Activated T-cell treated with anti-CD3 and anti-CD28 coated beads, Interleukin-2, amount 50 U/mL, for 48 hours (primary cell): ENCODE data around the gene TRAPPC2.
"Not testable (repeated sequence)": the region's sequence is repeated elsewhere in the genome, so short reads cannot be mapped to it uniquely, and the experiment has no call there.

Experiments used
- DNase-seq, 2 experiments: peaks; one replicate each; pipeline ENCODE4 v3.0.0-alpha.2; 2020

The TRAPPC2 gene

DNA sequence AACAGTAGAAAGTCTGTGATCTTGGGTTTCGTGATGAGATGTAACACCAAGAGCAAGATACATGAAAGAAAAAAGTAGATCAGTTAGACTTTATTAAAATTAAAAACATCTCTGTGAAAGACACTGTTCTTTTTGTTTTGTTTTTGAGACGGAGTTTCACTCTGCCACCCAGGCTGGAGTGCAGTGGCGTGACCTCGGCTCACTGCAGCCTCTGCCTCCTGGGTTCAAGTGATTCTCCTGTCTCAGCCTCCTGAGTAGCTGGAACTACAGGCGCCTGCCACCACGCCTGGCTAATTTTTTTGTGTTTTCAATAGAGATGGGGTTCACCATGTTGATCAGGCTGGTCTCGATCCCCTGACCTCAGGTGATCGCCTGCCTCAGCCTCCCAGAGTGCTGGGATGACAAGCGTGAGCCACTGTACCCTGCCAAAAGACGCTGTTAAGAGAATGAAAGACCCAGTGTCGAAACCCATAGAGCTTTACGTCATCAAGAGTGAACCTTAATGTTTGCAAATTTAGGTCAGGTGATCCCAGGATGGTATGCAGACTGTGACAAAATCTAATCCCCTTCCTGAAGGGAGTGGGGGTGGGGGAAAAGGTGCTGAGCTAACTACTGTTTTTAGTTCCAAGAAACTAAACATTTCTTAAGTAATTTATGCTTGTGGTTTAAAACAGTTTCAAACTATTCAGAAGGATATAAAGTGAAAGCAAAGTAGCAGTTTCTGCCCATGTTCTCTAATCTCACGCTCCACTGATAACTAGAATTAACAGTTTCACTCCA lies 8.2 kb upstream of the TRAPPC2 start:
- peak; percentile 30 to 48 for DNase-seq

DNA sequence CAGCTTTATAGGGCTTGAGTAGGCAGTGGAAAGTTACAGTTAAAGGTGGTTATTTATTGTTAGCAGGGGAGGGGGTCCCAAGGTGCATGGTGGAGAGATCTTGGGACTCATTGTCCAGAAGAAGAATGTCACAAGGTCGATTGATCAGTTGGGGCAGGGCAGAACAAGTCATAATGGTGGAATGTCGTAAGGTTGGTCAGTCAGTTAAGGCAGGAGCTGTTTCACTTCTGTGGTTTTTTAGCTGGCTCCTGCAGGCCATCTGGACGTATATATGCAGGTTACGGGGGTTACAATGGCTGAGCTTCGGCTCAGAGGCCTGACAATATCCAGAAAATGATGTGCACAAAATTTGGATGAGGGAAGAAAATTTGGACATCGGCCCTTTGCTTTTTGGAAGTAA lies 7.3 kb upstream of the TRAPPC2 start:
- DNase-seq, result no peak

DNA sequence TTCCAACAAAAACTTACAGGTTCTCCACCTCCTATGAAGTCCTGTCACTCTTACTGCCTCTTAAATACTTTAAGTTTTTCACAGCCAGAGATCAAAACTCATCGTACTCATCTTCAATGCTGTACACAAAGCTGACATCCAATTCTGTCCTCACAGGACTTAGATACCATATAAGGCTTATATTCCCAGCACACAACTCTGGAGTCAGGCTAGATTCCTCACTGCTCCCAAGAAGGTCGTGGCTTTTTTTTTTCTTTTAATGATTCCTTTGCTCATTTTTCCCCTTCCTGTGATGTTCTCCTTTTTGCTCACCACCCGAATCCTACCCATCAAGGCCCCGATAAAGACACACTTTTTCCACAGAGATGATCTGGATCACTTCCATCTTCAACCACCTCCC lies 914 bp downstream of the TRAPPC2 start:
- no peak for DNase-seq

DNA sequence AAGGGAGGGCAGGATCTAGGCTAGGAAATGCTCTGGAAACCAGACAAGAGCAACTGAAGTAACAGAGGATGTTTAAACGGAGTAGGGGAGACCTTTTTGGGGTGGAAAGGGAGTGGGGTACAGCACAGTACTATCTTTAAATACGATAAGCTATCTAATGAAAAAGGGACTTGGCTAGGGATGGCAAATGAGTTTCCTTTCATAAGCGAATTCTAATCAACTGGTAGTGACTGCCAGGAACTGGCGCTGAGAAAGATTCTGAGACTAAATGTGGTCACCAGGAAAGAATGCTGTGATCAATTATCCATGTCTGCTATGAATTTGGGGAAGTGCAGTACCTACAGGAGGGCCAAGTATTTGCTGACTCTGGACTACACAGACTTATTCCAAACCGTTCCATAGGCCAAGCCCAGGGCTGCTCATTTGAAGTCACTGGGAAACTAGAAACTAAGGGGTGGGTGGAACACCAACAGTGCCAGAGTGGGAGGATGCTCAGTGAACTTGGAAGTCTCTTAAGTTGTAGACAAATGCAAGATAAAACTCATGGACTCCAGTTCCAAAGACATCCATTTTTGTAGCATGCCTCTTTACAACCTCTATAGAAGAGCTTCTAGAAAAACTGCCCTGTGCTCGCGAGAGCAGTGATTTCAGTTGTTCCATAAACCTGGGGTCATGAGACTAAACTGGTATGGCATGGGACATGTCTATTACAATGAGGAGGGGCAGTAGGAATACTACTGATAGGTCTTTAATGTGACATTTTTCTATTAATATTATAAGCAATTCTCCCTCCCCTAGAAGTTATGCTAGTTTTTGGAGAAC lies 2.0 kb downstream of the TRAPPC2 start:
- DNase-seq, result no peak

DNA sequence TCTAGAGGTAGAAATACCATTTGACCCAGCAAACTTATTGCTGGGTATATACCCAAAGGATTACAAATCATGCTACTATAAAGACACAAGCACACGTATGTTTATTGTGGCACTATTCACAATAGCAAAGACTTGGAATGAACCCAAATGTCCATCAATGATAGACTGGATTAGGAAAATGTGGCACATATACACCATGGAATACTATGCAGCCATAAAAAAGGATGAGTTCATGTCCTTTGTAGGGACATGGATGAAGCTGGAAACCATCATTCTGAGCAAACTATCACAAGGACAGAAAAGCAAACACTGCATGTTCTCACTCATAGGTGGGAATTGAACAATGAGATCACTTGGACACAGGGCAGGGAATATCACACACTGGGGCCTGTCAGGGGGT lies 3.9 kb downstream of the TRAPPC2 start:
- DNase-seq, result not testable (repeated sequence)

DNA sequence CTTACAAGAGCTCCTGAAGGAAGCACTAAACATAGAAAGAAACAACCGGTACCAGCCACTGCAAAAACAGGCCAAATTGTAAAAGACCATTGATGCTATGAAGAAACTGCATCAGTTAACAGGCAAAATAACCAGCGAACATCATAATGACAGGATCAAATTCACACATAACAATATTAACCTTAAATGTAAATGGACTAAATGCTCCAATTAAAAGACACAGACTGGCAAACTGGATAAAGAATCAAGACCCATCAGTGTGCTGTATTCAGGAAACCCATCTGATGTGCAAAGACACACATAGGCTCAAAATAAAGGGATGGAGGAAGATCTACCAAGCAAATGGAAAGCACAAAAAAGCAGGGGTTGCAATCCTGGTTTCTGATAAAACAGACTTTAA lies 7.8 kb downstream of the TRAPPC2 start:
- not testable (repeated sequence) for DNase-seq

DNA sequence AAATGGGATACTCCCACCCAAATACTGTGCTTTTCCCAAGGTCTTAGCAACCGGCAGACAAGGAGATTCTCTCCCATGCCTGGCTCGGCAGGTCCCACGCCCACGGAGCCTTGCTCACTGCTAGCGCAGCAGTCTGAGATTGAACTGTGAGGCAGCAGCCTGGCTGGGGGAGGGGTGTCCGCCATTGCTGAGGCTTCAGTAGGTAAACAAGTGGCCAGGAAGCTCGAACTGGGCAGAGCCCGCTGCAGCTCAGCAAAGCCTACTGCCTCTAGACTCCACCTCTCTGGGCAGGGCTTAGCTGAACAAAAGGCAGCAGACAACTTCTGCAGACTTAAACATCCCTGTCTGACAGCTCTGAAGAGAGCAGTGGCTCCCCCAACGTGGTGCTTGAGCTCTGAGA lies 9.5 kb downstream of the TRAPPC2 start:
- DNase-seq, result peak; percentile 33 to 54

DNA sequence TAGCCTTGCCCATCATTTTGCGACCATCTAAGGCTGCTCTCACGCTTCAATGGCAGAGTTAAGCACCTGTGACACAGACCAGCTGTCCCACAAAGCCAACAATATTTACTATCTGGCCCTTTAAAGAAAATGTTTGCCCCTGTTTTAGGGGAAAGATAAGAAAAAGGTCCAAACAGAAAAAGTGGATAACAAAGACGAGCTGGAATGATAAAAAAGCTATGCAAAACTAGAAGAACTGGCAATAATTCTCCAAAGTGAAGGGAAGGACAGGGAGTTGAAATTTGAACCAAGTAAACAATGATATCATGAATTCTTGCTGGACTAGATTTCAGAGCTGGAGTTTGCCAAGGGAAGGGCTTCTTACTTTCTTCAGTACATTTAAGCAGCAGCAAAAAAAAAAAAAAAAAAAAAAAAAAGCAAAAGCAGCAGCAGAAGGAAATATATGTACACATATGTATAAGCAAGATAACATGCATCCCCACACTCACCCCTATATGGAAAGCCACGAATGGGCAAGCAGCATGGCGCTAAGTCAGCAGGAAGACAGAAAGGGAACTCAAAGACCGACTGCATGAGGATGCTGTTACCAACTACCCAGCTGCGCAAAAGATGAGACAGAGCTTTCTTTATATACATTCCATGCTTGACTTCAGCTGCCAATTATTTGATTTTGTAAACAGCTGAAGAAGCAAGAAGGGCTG lies 12.5 kb downstream of the TRAPPC2 start:
- no peak for DNase-seq

DNA sequence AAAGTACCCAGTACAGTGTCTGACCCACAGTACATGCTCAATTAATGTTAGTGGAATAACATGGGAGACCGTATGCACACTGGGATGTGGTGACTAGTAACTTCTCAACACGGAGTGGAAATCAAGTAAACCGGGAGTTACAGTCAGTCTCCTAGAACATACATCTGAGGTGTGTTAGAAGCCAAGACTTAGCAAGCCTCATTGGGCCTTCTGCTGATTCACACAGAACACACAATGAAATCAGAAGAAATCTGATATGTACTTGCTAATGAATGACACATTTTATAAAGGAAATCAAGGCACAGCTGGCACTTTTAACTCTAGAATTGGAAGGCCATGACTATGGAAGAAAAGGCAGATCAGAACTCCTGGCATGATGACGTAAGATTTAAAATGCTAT lies 13.0 kb downstream of the TRAPPC2 start:
- DNase-seq, result no peak

DNA sequence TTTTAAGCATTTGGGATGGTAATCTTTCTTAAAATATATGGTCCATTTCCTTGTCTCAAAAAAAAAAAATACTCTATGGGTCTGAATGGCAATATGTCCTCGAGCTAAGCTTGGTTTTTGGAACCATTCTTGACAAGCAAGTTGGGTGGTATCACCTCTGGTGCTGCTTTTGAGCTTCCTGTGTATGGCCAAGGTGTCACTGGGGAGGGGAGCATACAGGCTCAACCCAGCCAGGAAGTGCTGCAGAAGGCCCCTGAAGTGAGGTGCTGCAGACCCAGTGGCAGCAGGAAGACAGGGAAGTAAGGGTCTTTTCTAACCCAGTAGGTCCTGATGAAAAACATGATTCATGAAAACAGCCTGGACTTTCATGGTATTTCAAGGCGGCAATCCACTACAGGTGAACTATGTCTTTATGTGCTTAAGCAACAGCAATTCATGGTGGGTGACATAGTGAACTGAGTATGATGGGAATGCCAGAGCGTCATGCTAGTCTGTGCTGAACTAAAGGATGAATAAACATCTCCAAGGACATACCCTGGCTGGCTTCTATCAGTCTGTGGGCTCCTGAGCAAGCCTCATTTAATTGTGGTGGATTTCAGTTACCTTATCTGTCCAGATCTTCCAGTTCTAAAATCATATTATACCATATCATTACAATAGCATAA lies 15.1 kb downstream of the TRAPPC2 start:
- no peak for DNase-seq

DNA sequence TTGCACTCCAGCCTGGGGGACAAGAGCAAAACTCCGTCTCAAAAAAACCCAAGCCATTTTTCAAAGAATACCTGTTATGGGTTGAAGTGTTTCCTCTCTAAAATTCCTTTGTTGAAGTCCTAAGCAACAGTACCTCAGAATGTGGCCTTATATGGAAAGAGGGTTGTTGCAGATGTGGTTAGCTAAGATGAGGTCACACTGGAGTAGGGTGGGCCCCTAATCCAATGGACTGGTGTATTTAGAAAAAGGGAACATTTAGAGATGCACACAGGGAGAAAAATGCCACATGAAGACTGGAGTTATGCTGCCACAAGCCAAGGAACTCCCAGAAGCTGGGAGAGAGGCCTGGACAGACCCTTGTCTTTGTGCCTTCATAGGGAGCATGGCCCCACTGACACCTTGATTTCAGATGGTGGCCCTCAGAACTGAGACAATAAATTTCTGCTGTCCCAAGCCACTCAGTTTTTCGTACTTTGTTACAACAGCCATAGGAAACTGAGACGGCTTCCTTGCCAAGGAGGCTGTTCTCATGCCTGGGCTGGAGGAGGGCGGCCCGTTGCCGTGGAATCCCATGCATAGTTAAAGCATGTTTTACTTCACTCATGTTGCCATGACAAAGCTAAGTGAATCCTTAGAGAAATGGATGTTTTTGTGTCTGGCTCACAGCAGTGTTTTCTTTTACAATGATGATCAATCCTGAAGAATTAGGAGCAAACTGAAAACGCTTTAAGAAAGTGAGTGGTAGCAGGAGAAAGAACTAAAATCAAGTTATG lies 16.5 kb downstream of the TRAPPC2 start:
- no peak for DNase-seq

DNA sequence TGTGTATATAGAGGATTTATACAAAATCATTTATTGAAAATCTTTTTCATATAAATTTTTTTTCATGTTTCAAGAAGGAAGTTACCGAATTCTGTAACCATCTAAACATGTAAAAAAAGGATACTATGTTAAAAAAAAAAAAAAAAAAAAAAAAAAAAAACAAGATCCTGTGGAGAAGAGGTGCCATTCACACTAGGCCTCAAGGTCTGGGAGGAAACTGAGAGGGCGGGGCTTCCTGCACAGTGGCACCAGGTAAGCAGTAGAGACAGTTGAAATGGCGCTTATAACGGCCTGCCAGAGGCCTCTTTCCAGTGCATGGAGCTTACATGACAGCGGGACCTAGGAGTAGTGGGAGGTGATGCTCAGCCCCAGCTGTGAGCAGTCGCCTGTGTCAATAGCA lies 17.5 kb downstream of the TRAPPC2 start:
- DNase-seq, result no peak

DNA sequence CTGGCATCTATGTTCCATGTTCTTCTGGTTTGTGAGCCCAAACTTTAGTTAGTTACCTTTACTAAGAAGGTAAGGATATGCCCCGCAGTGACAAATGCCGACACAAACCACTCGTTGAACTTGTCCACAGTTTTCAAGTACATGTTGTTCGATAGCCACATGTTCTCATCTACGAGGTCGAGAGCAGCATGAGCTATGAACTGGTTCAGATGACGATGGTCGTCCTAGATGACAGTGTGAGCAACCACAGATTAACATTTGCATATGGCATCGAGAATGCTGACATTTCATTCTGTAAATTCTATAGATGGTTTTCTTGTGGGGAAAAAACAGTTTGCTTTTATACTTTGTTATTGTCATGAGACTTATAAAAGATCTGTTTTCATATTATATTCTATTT lies 18.0 kb downstream of the TRAPPC2 start:
- no peak for DNase-seq

DNA sequence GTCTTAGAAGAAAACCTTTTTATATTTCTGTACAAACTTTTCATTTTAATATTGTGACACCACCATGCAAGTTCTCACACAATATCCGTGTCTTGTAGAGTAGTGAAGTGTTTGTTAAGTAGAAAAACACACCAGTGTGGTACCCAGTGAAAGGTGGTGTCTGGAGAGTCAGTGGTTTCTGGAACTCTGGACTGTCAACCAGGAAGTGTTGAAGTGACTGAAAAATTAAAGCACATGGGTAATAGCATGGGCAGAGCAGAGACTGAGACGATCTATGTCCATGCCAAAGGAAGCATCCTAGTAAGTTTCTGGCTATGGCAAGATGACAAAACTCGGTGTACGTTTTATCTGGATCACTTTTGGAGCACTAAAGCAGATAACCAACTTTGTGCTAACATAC lies 23.3 kb downstream of the TRAPPC2 start:
- no peak for DNase-seq

DNA sequence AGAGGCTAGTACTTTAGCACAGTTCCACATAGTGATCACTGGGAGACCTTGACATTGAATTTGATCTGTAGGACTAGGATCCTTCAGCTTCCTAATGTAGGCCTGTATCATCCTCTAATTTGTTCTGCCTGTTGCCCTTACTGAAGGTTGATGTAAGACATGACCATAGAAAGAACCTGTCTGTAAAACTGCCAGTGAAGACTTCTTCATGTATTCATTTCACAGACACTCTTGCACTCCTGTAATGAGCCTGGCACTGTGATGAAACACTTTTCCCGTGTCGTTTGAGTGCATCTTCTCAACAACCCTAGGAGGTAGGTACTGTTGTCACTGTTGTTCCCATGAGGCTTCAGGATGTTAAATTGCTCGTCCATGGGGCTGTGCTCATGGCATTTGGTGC lies 30.8 kb downstream of the TRAPPC2 start:
- DNase-seq, result no peak

DNA sequence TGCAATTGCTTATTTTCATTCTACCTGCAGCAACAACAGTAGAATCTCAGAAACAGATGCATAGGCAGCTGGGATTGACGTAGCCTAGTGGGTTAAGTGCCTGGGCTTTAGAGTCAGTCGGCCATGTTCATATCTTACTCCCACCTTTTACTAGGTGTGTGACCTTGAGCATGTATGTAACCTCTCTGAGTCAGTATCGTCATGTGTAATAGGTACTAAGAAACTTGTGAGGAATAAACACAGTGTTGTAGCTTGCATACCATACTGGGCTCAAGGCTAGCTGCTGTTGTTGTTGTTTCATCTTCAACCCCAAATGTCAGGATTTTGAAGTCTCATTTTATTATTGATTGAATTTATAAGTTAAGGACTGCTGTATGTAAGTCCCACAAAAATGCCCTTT lies 31.3 kb downstream of the TRAPPC2 start:
- no peak for DNase-seq

DNA sequence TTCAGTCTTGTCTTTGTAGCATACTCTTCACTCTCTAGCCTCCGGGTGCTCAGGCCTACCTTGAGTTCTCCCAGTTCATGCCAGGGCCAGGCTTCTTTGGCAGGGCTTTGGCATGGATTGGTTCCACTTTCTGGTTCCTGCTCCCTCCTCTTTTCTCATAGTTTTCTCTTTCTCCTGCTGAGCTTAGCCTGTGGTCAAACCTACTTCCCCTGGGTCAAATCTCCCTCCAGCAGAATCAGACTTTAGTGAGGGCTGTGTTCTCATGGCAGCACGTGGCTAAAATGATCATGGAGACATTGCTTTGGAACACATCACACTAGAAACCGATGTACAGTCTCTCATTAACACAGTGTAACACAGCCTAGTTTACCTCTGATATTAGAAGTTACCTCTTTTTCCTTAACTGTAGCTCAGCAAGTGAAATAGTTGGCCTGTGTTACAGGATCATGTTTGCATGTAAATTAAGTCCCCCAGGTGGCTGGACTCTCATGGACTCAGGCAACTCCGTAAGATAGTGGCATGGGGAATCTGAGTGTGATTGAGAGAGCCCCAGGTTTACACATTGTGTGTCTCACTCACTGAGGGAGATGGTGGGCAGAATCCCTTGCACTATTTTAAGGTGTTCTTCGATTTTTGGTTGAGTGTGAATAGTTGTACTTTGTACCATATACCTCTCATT lies 32.2 kb downstream of the TRAPPC2 start:
- no peak for DNase-seq

DNA sequence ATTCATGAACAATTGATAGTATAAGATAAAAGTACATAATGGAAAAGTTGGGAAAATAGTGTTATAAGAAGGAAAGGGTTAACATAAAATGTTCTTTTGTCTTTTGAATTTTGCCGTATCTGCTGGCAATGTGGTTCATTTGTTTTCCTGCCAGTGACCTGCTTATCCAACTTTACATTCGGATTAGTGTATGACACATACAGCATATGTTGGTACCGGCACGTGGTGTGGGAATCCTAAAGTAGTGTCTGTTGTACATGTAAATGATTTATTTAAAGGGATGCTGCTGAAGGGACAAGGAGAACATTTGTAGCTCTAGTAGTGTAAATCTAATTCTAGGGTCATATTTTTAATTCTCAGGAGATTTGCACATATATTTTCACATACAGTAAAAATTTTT lies 34.0 kb downstream of the TRAPPC2 start:
- DNase-seq, result no peak

DNA sequence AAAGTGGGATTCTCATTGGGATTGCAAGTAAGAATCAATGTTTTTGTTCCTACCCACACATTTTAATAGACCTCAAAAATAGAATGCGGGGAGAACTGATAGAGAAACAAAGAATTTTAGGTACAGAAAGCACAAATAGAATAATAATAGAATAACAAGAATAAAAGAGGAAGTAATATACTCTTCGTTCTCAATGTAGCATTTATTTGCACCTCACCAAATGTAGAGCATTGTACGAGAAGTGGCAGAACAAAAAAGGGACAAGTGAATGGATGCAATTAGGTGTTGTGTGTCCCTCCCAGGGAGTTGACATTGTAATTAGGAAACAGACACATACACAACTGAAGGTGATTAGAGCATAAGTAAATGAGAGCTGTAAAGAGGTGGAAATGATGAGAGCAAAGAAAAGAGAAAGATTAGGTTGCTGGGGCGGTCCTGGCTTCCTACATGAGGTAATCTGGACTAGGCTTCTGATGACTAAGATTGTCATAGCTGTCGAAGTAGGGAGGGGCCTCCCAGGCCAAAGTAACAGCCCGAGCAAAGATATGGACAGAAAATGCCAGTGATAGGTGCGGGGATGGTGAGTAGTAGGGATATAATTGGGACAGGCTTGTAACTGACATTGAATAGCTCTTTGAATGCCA lies 35.1 kb downstream of the TRAPPC2 start:
- no peak for DNase-seq

DNA sequence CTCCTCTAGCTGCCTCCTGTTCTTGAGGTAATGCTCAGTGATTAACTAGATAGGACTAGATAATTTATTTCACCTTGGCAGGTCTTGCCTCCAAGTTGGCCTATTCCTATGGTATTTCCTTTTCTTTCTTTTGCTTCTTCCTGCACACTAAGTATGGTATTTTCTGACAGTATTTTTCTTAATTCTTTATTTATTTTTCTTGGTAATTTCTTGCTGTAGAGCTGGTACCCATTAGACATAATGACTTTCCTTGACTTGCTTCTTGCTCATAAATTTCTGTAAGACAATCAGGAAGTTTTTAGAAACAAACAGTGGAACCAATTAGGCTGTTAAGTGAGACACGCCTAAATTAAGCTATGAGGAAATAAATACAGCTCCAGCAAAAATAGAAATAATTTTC lies 36.0 kb downstream of the TRAPPC2 start:
- DNase-seq, result no peak

DNA sequence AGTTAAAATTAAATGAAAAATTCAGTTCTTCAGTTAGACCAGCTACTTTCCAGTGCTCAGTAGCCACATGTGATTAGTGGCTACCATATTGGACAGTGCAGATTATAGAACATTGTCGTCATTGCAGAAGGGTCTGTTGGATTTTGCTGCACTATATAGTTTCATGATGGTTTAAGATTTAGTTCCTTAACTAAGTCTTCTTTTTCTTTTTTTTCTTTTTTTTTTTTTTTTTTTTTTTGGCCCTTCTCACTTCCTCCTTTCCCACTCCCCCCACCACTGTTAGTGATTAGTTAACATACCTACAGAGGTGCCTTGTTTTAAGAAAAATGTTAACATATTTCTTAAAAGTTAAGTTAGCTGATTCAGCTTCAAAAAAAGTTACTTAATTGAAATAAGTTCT lies 36.4 kb downstream of the TRAPPC2 start:
- no peak for DNase-seq
